Memory B cell (primary cell): ENCODE measurements around the gene VAV2.

Source experiments
- ATAC-seq: fragments of 150-1000 bp; cut with Tn5 transposase; 2 replicates; pipeline ENCODE4 v1.10.0; 2021; ENCODE audit warnings: low read depth, mild to moderate bottlenecking, moderate library complexity
- DNase-seq, 2 donors: peaks; one replicate each; pipeline ENCODE4 v3.0.0; 2022; ENCODE audit warnings: low spot score in 2 of 2
- H3K27ac Mint-ChIP-seq: one replicate; pipeline ENCODE4 v1.8.0; 2022; ENCODE audit warnings: mild to moderate bottlenecking, moderate library complexity, mixed read lengths
- H3K27me3 Mint-ChIP-seq: one replicate; pipeline ENCODE4 v1.8.0; 2022; ENCODE audit warnings: mixed read lengths
- H3K36me3 Mint-ChIP-seq: one replicate; pipeline ENCODE4 v1.8.0; 2022; ENCODE audit warnings: mild to moderate bottlenecking, mixed read lengths
- H3K4me1 Mint-ChIP-seq: one replicate; pipeline ENCODE4 v1.8.0; 2022; ENCODE audit warnings: mixed read lengths
- H3K4me3 Mint-ChIP-seq: one replicate; pipeline ENCODE4 v1.8.0; 2022; ENCODE audit warnings: mild to moderate bottlenecking, moderate library complexity, mixed read lengths
- H3K9me3 Mint-ChIP-seq: one replicate; pipeline ENCODE4 v1.8.0; 2022; ENCODE audit warnings: mixed read lengths

Gene VAV2

GRCh38 chr9:133789778-133790177 is 202.3 kb downstream of the VAV2 start:
- peaks cover 17% of the 10 kb centered on the region for H3K36me3 Mint-ChIP-seq
- ATAC-seq = no peak
- H3K4me3 Mint-ChIP-seq = no peak overlapping the region
- H3K9me3 Mint-ChIP-seq = no peaks in the 10 kb centered on the region
- H3K27ac Mint-ChIP-seq = peak overlapping the region; percentile 85
- peaks cover 61% of the 10 kb centered on the region for H3K4me1 Mint-ChIP-seq
- no peaks in the 10 kb centered on the region for H3K27me3 Mint-ChIP-seq
- no peak for DNase-seq

GRCh38 chr9:133788819-133789717 is 203.1 kb downstream of the VAV2 start:
- DNase-seq (no peak), ATAC-seq (no peak)
- Mint-ChIP-seq H3K27me3 (no peaks in the 10 kb centered on the region), H3K36me3 (peaks cover 19% of the 10 kb centered on the region), H3K9me3 (no peaks in the 10 kb centered on the region), H3K4me1 (peaks cover 59% of the 10 kb centered on the region), H3K27ac (peak overlapping the region; percentile 85), H3K4me3 (peak overlapping the region; percentile 53)

GRCh38 chr9:133788045-133788818 is 203.9 kb downstream of the VAV2 start:
- Mint-ChIP-seq H3K9me3 (no peaks in the 10 kb centered on the region), H3K27me3 (no peaks in the 10 kb centered on the region), H3K4me3 (peak overlapping the region; percentile 53), H3K4me1 (peaks cover 58% of the 10 kb centered on the region), H3K27ac (peak overlapping the region; percentile 96), H3K36me3 (peaks cover 19% of the 10 kb centered on the region)
- DNase-seq (no peak), ATAC-seq (no peak)

- ATAC-seq = peak; percentile 64
- DNase-seq = peak in 1 of 2 donors; percentile 31
- Mint-ChIP-seq H3K4me3 (peak overlapping the region; percentile 21), H3K4me1 (peaks cover 58% of the 10 kb centered on the region), H3K36me3 (peaks cover 19% of the 10 kb centered on the region), H3K27me3 (no peaks in the 10 kb centered on the region), H3K9me3 (no peaks in the 10 kb centered on the region), H3K27ac (peak overlapping the region; percentile 96)
Observed at GRCh38 chr9:133787754-133788025, 204.4 kb downstream of the VAV2 start.

- H3K9me3 Mint-ChIP-seq = no peaks in the 10 kb centered on the region
- ATAC-seq = no peak
- peak overlapping the region; percentile 77 for H3K4me3 Mint-ChIP-seq
- peaks cover 60% of the 10 kb centered on the region for H3K4me1 Mint-ChIP-seq
- no peaks in the 10 kb centered on the region for H3K27me3 Mint-ChIP-seq
- peaks cover 17% of the 10 kb centered on the region for H3K36me3 Mint-ChIP-seq
- peak overlapping the region; percentile 96 for H3K27ac Mint-ChIP-seq
- no peak for DNase-seq
Observed at GRCh38 chr9:133786907-133787753, 205.0 kb downstream of the VAV2 start.

- peaks cover 11% of the 10 kb centered on the region for H3K36me3 Mint-ChIP-seq
- no peaks in the 10 kb centered on the region for H3K27me3 Mint-ChIP-seq
- H3K4me1 Mint-ChIP-seq = peaks cover 54% of the 10 kb centered on the region
- peak overlapping the region; percentile 96 for H3K27ac Mint-ChIP-seq
- peak overlapping the region; percentile 77 for H3K4me3 Mint-ChIP-seq
- ATAC-seq (peak; percentile 84), DNase-seq (peak; percentile 54 to 72)
- H3K9me3 Mint-ChIP-seq = no peaks in the 10 kb centered on the region
Observed at GRCh38 chr9:133786371-133786753, 205.8 kb downstream of the VAV2 start.

- Mint-ChIP-seq H3K9me3 (no peaks in the 10 kb centered on the region), H3K36me3 (peaks cover 11% of the 10 kb centered on the region), H3K27ac (peak overlapping the region; percentile 96), H3K27me3 (no peaks in the 10 kb centered on the region), H3K4me1 (peaks cover 54% of the 10 kb centered on the region), H3K4me3 (peak overlapping the region; percentile 77)
- no peak for ATAC-seq
- DNase-seq = no peak
Observed at GRCh38 chr9:133785753-133786370, 206.3 kb downstream of the VAV2 start.

- ATAC-seq (no peak), DNase-seq (no peak)
- Mint-ChIP-seq H3K4me1 (peaks cover 54% of the 10 kb centered on the region), H3K27me3 (no peaks in the 10 kb centered on the region), H3K9me3 (no peaks in the 10 kb centered on the region), H3K36me3 (peaks cover 14% of the 10 kb centered on the region), H3K4me3 (no peak overlapping the region), H3K27ac (peak overlapping the region; percentile 96)
Observed at GRCh38 chr9:133784731-133785561, 207.2 kb downstream of the VAV2 start.

GRCh38 chr9:133783331-133783731 is 208.8 kb downstream of the VAV2 start:
- Mint-ChIP-seq H3K4me1 (peaks cover 48% of the 10 kb centered on the region), H3K27me3 (no peaks in the 10 kb centered on the region), H3K4me3 (no peak overlapping the region), H3K27ac (peak overlapping the region; percentile 96), H3K36me3 (peaks cover 9% of the 10 kb centered on the region), H3K9me3 (no peaks in the 10 kb centered on the region)
- DNase-seq (no peak), ATAC-seq (no peak)

GRCh38 chr9:133782157-133783130 is 209.7 kb downstream of the VAV2 start:
- Mint-ChIP-seq H3K27ac (peak overlapping the region; percentile 96), H3K27me3 (no peaks in the 10 kb centered on the region), H3K36me3 (peaks cover 9% of the 10 kb centered on the region), H3K9me3 (no peaks in the 10 kb centered on the region), H3K4me1 (peaks cover 44% of the 10 kb centered on the region), H3K4me3 (no peak overlapping the region)
- DNase-seq (peak; percentile 77 to 79), ATAC-seq (peak; percentile 34)

GRCh38 chr9:133781828-133782135 is 210.3 kb downstream of the VAV2 start:
- DNase-seq (no peak), ATAC-seq (no peak)
- Mint-ChIP-seq H3K4me3 (no peak overlapping the region), H3K36me3 (peaks cover 9% of the 10 kb centered on the region), H3K4me1 (peaks cover 38% of the 10 kb centered on the region), H3K9me3 (no peaks in the 10 kb centered on the region), H3K27me3 (no peaks in the 10 kb centered on the region), H3K27ac (no peak overlapping the region)
